Caki2 (cell line): ENCODE measurements around the gene RIPPLY1. TPM values are rescaled to one million over a fixed set of nuclear protein-coding genes. Genes with fewer than 3 reads are reported as not detected.

ENCODE experiments used
- DNase-seq: peaks from one replicate; pipeline ENCODE4 v3.0.0-alpha.2; 2015; ENCODE audit warnings: low read depth
- in situ Hi-C: cut with HindIII; loops from 2 replicates; pipeline ENCODE4 v1.10.0; 2016; ENCODE audit warnings: low sequenced_read_pairs, low pct_unique_long_range_greater_than_20kb, mixed read lengths
- total RNA-seq: library from RNA; depleted of rRNA; stranded (reverse); fragments of >200 nt; shearing (Covaris generic); gene quantifications from 2 replicates; pipeline ENCODE4 v1.2.3, GENCODE V29; 2014; ENCODE audit warnings: low replicate concordance

RIPPLY1 gene
- total RNA-seq, 1 experiment from 2014 or later: not detected

DNA sequence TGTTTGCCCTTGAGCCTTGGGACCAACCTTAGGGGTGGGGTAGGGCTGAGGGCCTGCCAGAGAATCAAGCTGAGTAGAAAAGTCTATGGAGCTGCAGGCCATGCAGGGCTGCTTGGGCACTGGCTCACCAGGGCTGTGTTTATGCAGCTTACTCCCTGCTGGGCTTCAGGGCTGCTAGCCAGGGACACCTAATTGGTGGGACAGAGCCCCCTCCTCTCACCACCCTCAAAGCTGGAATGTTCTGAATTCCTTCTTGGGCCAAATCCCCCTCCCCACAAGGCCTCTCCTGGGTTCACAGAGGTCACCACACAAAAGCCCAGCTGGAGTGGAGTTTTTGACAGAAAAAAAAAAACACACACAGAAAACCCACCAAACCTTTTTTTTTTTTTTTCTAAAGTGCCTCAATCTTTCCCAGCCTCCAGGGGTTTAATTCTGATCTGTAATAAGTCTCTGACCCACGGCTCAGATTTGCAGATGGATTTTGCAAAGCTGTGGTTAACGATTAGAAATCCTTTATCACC lies 16.9 kb upstream of the RIPPLY1 start, which contains the start of gene CLDN2:
Gene CLDN2, plus strand, starts transcription at position 471 of the 521 bp plus-strand sequence. CDS start 7,827 bp downstream, outside the sequence.
- no peak for DNase-seq
- in situ Hi-C loops: no loop called here

GRCh38 chrX:106917830-106918500 lies 14.8 kb upstream of the RIPPLY1 start:
- DNase-seq: peak; percentile 65
- in situ Hi-C loops: no loop called here

DNA sequence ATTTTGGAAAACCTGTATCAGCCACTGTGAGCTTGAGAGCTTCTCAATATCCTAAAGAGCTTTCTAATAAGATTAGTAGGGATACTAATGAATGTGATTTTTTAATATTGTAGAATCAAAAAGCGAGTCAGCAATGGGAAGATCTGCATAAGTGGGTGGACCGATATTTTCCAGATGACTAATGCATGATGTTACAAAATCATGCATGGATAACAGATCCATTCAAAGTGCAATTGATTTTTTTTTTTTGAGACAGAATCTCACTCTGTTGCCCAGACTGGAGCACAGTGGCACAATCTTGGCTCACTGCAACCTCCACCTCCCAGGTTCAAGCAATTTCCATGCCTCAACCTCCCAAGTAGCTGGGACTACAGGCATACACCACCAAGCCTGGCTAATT lies 9.7 kb upstream of the RIPPLY1 start:
- in situ Hi-C loops: no loop called here
- no peak for DNase-seq

- DNase-seq: peak; percentile 67
Measured at GRCh38 chrX:106906361-106906760, 3.2 kb upstream of the RIPPLY1 start.

GRCh38 chrX:106905064-106905708 lies 2.0 kb upstream of the RIPPLY1 start:
- in situ Hi-C loops: no loop called here

More at GRCh38 chrX:106906361-106906760, 3.2 kb upstream of the RIPPLY1 start:
- in situ Hi-C loops: no loop called here

GRCh38 chrX:106903856-106904528 lies 851 bp upstream of the RIPPLY1 start:
- in situ Hi-C loops: no loop called here
- no peak for DNase-seq

More at GRCh38 chrX:106905064-106905708, 2.0 kb upstream of the RIPPLY1 start:
- no peak for DNase-seq

- DNase-seq: no peak
- in situ Hi-C loops: no loop called here
Measured at GRCh38 chrX:106902684-106903083, 457 bp downstream of the RIPPLY1 start.

DNA sequence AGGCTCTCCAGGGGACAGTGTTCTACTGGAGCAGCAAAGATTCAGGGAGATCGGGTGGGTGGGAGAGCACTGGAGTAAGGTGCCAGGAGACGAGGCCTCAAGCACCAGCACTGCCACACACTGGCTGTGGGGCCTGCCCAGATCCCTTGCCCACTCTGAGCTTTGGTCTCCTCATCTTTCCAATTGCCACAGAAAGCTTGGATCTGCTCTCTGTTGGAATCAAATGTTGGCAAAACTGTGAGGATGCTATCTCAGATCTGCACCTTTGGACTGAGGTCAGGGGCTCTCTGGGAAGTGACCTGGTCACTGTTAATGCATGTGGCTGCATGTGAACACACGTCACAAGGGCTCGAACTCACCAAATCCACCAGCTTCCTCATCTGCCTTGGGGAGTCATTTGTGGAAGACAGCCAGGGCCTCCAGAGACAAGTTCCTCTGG lies 1.3 kb downstream of the RIPPLY1 start:
- DNase-seq: no peak
- in situ Hi-C loops: no loop called here

GRCh38 chrX:106901341-106901740 lies 1.8 kb downstream of the RIPPLY1 start:
- no peak for DNase-seq
- in situ Hi-C loops: no loop called here

DNA sequence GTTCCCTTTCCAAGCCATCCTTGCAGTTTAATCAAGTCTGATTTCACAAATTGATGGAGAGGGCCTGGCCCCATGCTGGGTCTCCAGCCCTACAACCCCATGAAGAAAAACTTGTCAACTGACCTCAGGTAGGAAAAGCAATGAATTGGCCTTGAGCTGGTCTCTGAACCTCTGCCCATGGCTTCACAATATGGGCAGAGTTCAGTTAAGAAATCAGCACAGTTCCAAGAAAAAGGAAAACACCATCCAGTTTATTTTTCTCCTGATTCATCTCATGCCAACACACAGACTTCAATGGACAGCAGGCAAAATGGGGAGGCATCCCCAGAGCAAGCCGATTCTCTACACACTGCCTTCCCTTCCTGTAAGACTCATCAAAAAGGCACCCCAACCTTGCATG lies 3.3 kb downstream of the RIPPLY1 start:
- in situ Hi-C loops: no loop called here
- DNase-seq: no peak

GRCh38 chrX:106899276-106899675 lies 3.9 kb downstream of the RIPPLY1 start:
- DNase-seq: no peak
- in situ Hi-C loops: no loop called here

- DNase-seq: peak; percentile 59
- in situ Hi-C loops: no loop called here
Measured at GRCh38 chrX:106898462-106898861, 4.7 kb downstream of the RIPPLY1 start.

- in situ Hi-C loops: no loop called here
- DNase-seq: peak; percentile 26
Measured at GRCh38 chrX:106897259-106897658, 5.9 kb downstream of the RIPPLY1 start.

DNA sequence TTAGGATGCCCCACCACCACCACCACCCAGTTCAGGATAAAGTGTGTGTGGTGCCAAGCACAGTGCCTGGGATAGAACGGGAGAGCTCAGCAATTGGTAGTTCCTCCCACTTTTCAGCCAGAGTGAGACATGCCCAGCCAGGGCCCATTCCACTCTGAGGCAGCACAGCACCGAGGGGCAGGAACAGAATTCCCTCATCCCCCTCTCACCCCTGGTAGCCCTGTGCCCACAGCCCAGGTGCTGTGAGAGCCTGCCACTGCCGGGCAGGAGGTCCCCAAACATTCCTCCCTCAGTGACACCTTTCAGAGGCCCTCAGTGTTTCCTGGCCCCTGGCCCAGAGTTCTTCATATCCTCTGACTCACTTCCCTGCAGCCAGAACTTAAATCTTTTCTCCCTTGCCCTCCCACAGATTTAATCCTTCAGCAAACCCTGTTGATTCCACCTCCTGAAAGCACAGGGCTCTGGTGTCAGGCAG lies 8.1 kb downstream of the RIPPLY1 start:
- peak; percentile 41 for DNase-seq
- in situ Hi-C loops: no loop called here

GRCh38 chrX:106894392-106894909 lies 8.7 kb downstream of the RIPPLY1 start:
- in situ Hi-C loops: no loop called here
- peak; percentile 62 for DNase-seq

DNA sequence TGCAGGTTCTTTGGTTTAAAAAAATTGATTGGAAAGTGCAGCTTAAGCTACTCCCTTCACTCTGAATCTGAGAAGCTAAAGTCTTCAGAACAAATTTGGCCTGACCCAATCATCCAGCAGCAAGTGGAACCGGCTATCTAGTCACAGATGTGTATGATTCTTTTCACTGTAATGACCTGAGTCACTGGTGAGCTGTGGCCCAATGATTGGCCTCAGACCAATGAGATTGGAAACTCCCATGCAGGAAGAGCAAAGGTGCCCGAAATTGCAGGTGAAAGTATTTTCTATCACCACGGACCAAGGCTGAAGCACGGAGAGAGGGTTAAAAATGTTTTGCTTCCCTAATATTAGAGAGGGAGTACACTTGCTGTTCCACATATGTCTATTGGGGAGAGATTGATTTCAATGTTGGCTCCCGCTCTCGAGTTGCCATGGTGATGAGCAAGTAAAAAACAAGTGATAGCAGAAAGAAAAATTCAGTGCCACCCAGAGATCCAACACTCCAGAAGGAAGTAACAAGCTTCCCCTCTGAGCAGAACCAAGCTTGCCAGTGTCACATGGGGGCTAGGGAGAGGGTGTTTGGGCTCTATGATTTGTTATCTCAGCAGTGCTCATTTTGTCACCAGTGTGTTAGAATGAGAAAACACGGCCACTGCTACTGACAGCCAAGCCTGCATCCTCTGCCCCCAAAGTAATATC lies 11.2 kb downstream of the RIPPLY1 start:
- DNase-seq: no peak
- in situ Hi-C loops: no loop called here

GRCh38 chrX:106889468-106889867 lies 13.7 kb downstream of the RIPPLY1 start:
- in situ Hi-C loops: no loop called here
- DNase-seq: no peak

DNA sequence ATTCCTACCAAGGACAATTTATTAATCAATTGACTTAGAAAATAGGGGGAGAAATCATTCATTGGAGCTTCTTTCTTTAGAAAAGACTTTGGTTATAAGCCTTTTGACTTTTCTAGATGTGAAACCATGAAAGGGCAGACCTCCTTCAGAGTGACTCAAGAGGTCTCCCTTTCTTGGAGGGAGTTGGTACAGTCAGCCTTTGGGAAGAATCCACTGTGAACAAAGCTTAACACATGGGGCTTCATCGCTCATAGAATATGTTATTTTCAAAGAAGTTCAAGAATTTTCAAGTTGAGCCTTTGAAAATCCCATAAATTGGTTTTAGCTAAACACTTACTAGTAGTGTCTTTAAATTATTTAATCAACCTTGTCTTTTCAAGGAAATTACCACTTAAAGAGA lies 28.0 kb downstream of the RIPPLY1 start:
- DNase-seq: no peak
- in situ Hi-C loops: no loop called here
